H1 (cell line): ENCODE results near the gene KRT7. TPM values are rescaled to one million over a fixed set of nuclear protein-coding genes. Genes with fewer than 3 reads are reported as not detected.
A peak's percentile ranks its signal among the peaks of the same experiment; 100 is the strongest.

Source experiments
- CTCF ChIA-PET: fragments of 300-600 bp; sonication (Branson Sonifier 250); formaldehyde crosslinking; loops from one replicate; lab custom pipeline; 2021; ENCODE audit not compliant: partially characterized antibody; lab: Charles Lee
- POLR2A ChIA-PET: fragments of 300-600 bp; sonication (Branson Sonifier 250); formaldehyde crosslinking; loops from one replicate; lab custom pipeline; 2021; ENCODE audit warnings: inconsistent platforms; ENCODE audit not compliant: partially characterized antibody; lab: Charles Lee
- DNase-seq, 2 experiments: peaks; one replicate each; pipeline versions ENCODE4 v3.0.0 to v3.0.0-alpha.2; 2010 to 2022; ENCODE audit warnings: low spot score in 2 of 2, low read depth in 1 of 2, mixed read lengths in 1 of 2
- FAIRE-seq: peaks from 2 replicates; lab custom pipeline; 2011; peaks lifted over from hg19 to GRCh38; lab: Jason Lieb, UNC
- H2AFZ ChIP-seq: 2 replicates; pipeline ENCODE4 v1.8.1; 2012; ENCODE audit warnings: low read length, inconsistent platforms
- H2AK5ac ChIP-seq: 2 replicates; pipeline ENCODE4 v1.6.1; 2013; ENCODE audit warnings: low read depth, low read length
- H2BK120ac ChIP-seq: replicated peaks from 2 replicates; pipeline ENCODE3; 2013; ENCODE audit warnings: low read depth, low read length, inconsistent platforms
- H2BK12ac ChIP-seq: 2 replicates; pipeline ENCODE4 v1.6.1; 2013; ENCODE audit warnings: low read depth, low read length
- H2BK15ac ChIP-seq: 2 replicates; pipeline ENCODE4 v1.6.1; 2013; ENCODE audit warnings: low read length
- H2BK20ac ChIP-seq: 2 replicates; pipeline ENCODE4 v1.6.1; 2013; ENCODE audit warnings: low read length
- H2BK5ac ChIP-seq: 2 replicates; pipeline ENCODE4 v1.6.1; 2013; ENCODE audit warnings: low read depth, low read length
- H3K14ac ChIP-seq: 2 replicates; pipeline ENCODE4 v1.6.1; 2013; ENCODE audit warnings: inconsistent platforms; ENCODE audit not compliant: insufficient read length
- H3K18ac ChIP-seq: 2 replicates; pipeline ENCODE4 v1.6.1; 2013; ENCODE audit warnings: low read length; ENCODE audit errors: extremely low read depth
- H3K23ac ChIP-seq: 2 replicates; pipeline ENCODE4 v1.6.1; 2013; ENCODE audit warnings: inconsistent platforms; ENCODE audit not compliant: insufficient read length
- H3K23me2 ChIP-seq: 2 replicates; pipeline ENCODE4 v1.6.1; 2013; ENCODE audit warnings: low read depth, low read length
- H3K27ac ChIP-seq: 2 replicates; pipeline ENCODE4 v1.6.1; 2011; ENCODE audit warnings: low read depth, low read length, inconsistent platforms
- H3K27me3 ChIP-seq, 4 experiments: replicated peaks in 1 of 4; 1 replicate in 1 of 4; 2 replicates in 3 of 4; pipeline versions ENCODE4 v1.6.1 to v1.8.1; 2011 to 2013; ENCODE audit warnings: low read length in 3 of 4, mild to moderate bottlenecking in 3 of 4, inconsistent platforms in 2 of 4, mixed read lengths in 2 of 4, moderate library complexity in 1 of 4; ENCODE audit not compliant: control insufficient read depth in 3 of 4, insufficient read depth in 3 of 4; ENCODE audit errors: extremely low read depth in 1 of 4
- H3K36me3 ChIP-seq, 4 experiments: 2 replicates each; pipeline versions ENCODE4 v1.6.1 to v1.8.1; 2011 to 2013; ENCODE audit warnings: mild to moderate bottlenecking in 4 of 4, low read length in 3 of 4, moderate library complexity in 2 of 4, control low read depth in 1 of 4, inconsistent platforms in 1 of 4; ENCODE audit not compliant: insufficient read depth in 4 of 4, control insufficient read depth in 2 of 4
- H3K4ac ChIP-seq: replicated peaks from 2 replicates; pipeline ENCODE3; 2013; ENCODE audit warnings: low read length, low read depth, mixed read lengths, inconsistent platforms; ENCODE audit not compliant: insufficient read length
- H3K4me1 ChIP-seq, 4 experiments: replicated peaks in 1 of 4; 1 replicate in 1 of 4; 2 replicates in 3 of 4; pipeline versions ENCODE4 v1.6.1 to v1.8.1; 2011 to 2013; ENCODE audit warnings: low read length in 3 of 4, inconsistent platforms in 2 of 4, mixed read lengths in 1 of 4; ENCODE audit not compliant: insufficient read depth in 4 of 4, control insufficient read depth in 3 of 4
- H3K4me2 ChIP-seq, 2 experiments: 2 replicates each; pipeline versions ENCODE4 v1.6.1 to v1.8.1; 2011 to 2013; ENCODE audit warnings: low read depth in 2 of 2, low read length in 2 of 2, control low read depth in 1 of 2, inconsistent platforms in 1 of 2, mild to moderate bottlenecking in 1 of 2; ENCODE audit not compliant: insufficient read depth in 1 of 2
- H3K4me3 ChIP-seq, 4 experiments: fragments of 200-600, 300-600 bp in 1 of 4; sonication (generic), shearing (Covaris generic), sonication (Bioruptor Twin) in 1 of 4; 2 replicates each; pipeline versions ENCODE4 v1.5.1 to v1.8.1; 2011 to 2016; ENCODE audit warnings: low read length in 4 of 4, low read depth in 3 of 4, control low read depth in 2 of 4, inconsistent platforms in 2 of 4, mild to moderate bottlenecking in 2 of 4, mixed read lengths in 1 of 4, moderate library complexity in 1 of 4; ENCODE audit not compliant: insufficient read depth in 2 of 4; ENCODE audit errors: extremely low read depth in 1 of 4
- H3K56ac ChIP-seq: replicated peaks from 2 replicates; pipeline ENCODE3; 2013; ENCODE audit warnings: low read depth, mild to moderate bottlenecking, mixed read lengths, low read length, inconsistent platforms; ENCODE audit not compliant: insufficient read length
- H3K79me1 ChIP-seq: 2 replicates; pipeline ENCODE4 v1.6.1; 2013; ENCODE audit warnings: low read depth, low read length, control low read depth
- H3K79me2 ChIP-seq, 2 experiments: 2 replicates each; pipeline versions ENCODE4 v1.6.1 to v1.8.1; 2012 to 2013; ENCODE audit warnings: low read length in 2 of 2, mild to moderate bottlenecking in 2 of 2, inconsistent platforms in 1 of 2; ENCODE audit not compliant: insufficient read depth in 2 of 2, control insufficient read depth in 1 of 2
- H3K9ac ChIP-seq, 4 experiments: replicated peaks in 1 of 4; 1 replicate in 1 of 4; 2 replicates in 3 of 4; pipeline versions ENCODE4 v1.6.1 to v1.8.1; 2011 to 2013; ENCODE audit warnings: low read depth in 3 of 4, low read length in 3 of 4, control low read depth in 2 of 4, mild to moderate bottlenecking in 2 of 4, moderate library complexity in 2 of 4, inconsistent platforms in 1 of 4; ENCODE audit errors: extremely low read depth in 1 of 4
- H3K9me3 ChIP-seq, 2 experiments: 2 replicates each; pipeline versions ENCODE4 v1.6.1 to v1.8.1; 2012 to 2013; ENCODE audit warnings: mild to moderate bottlenecking in 2 of 2, moderate library complexity in 2 of 2, control low read depth in 1 of 2, inconsistent platforms in 1 of 2, low read depth in 1 of 2, low read length in 1 of 2, mixed read lengths in 1 of 2; ENCODE audit not compliant: insufficient read depth in 2 of 2
- H4K20me1 ChIP-seq, 2 experiments: replicated peaks in 1 of 2; 2 replicates each; pipeline versions ENCODE3 to v1.8.1; 2011 to 2013; ENCODE audit warnings: inconsistent platforms in 2 of 2, low read length in 2 of 2, mild to moderate bottlenecking in 1 of 2; ENCODE audit not compliant: insufficient read depth in 2 of 2, control insufficient read depth in 1 of 2
- H4K5ac ChIP-seq: 2 replicates; pipeline ENCODE4 v1.6.1; 2013; ENCODE audit warnings: low read length, low read depth, mixed read lengths, inconsistent platforms; ENCODE audit not compliant: insufficient read length
- H4K8ac ChIP-seq: 2 replicates; pipeline ENCODE4 v1.8.0; 2013; ENCODE audit warnings: mild to moderate bottlenecking, moderate library complexity, low read length, inconsistent platforms; ENCODE audit not compliant: insufficient read depth; ENCODE audit errors: extremely low read depth
- H4K91ac ChIP-seq: replicated peaks from 2 replicates; pipeline ENCODE3; 2013; ENCODE audit warnings: low read length, mixed read lengths, inconsistent platforms; ENCODE audit not compliant: insufficient read length
- BACH1 ChIP-seq: IDR thresholded peaks from 2 replicates; pipeline ENCODE4 v1.6.1; 2012; ENCODE audit warnings: low read length, improper control_type of control experiment
- HDAC2 ChIP-seq, 2 experiments: fragments of 300-600 bp in 1 of 2; sonication (generic) in 1 of 2; IDR thresholded peaks; 2 replicates each; pipeline ENCODE4 v1.6.1; 2011 to 2012; ENCODE audit warnings: low read depth in 2 of 2, low read length in 2 of 2, mild to moderate bottlenecking in 2 of 2, moderate library complexity in 2 of 2, borderline replicate concordance in 1 of 2, inconsistent platforms in 1 of 2
- MAFK ChIP-seq: IDR thresholded peaks from 2 replicates; pipeline ENCODE4 v1.6.1; 2012; ENCODE audit warnings: low read depth, mild to moderate bottlenecking, improper control_type of control experiment, low read length
- RBBP5 ChIP-seq: IDR thresholded peaks from 2 replicates; pipeline ENCODE4 v1.7.1; 2012; ENCODE audit warnings: low read depth, mild to moderate bottlenecking, inconsistent platforms, low read length, moderate library complexity, borderline replicate concordance
- TBP ChIP-seq: IDR thresholded peaks from 2 replicates; pipeline ENCODE4 v1.6.1; 2011; ENCODE audit warnings: low read depth, low read length, improper control_type of control experiment
- WGBS, 2 experiments: shearing (Covaris generic) in 1 of 2; methylation state at CpG; one replicate each; pipeline versions ENCODE4 v1.1.6 to v1.1.7; 2013 to 2015; ENCODE audit warnings: low lambda C conversion rate in 2 of 2, mixed read lengths in 2 of 2, inconsistent platforms in 1 of 2, low coverage in 1 of 2, missing lambda C conversion rate in 1 of 2; ENCODE audit not compliant: insufficient replicate concordance in 2 of 2, insufficient coverage in 1 of 2, insufficient read length in 1 of 2; ENCODE audit errors: extremely low coverage in 1 of 2, missing lambda C conversion rate in 1 of 2; 5-methylcytosine and 5-hydroxymethylcytosine counted together
- polyA plus RNA-seq, 7 experiments: library from polyadenylated mRNA; depleted of rRNA in 3 of 7; stranded (reverse) in 5 of 7; unstranded in 2 of 7; fragments of >200 nt in 5 of 7; fragments of 200-250 nt in 2 of 7; gene quantifications; 1 replicate in 5 of 7; 2 replicates in 1 of 7; 4 replicates in 1 of 7; pipeline versions ENCODE4 v1.2.1 to v1.2.3, GENCODE V29; 2011 to 2013; ENCODE audit warnings: missing spikeins in 2 of 7, mixed read lengths in 2 of 7
- total RNA-seq: library from RNA; stranded (reverse); fragmentation: NEBNext Ultra II Directional; extraction: Animal tissue kit (Norgen Biotek cat#: 25700); gene quantifications from 2 replicates; pipeline ENCODE4 v1.2.1, GENCODE V29; 2021

Gene KRT7
- total and polyA plus RNA-seq, 2 of the 8 experiments (the other 6 are each of a cell fraction or from before 2014, with no cell fraction given), result 13.2 to 19.0 TPM

DNA sequence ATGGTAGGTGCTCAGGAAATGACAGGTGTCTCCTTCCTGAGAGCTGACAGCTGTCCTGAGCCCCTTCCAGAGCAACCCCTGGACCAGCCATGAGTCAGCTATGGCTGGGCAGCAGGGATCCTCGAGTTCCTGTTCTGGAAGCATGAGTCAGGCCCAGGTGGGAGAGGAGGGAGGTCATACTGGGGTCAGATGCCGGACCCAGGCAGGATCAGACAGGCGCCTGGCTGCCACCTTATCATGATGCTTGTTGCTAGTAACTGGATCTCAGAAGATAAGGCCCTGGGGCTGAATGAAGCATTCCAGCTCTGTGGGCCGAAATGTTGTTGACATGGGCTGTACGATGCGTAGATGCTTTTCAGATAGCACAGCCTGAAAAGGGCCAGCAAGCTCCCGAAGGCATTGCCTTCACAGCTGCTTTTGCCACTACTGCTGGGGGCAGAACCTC is 17.4 kb upstream of the KRT7 start:
- Histone ChIP-seq H2BK5ac (no peak overlapping the region), H3K79me2 (no peaks in the 10 kb centered on the region), H2AK5ac (no peak overlapping the region), H2BK120ac (no peak overlapping the region), H3K9me3 (no peaks in the 10 kb centered on the region), H2BK15ac (no peak overlapping the region), H4K20me1 (peaks cover 0 to 3% of the 10 kb centered on the region in 2 experiments), H4K91ac (no peak overlapping the region), H3K4me1 (peaks cover 0 to 4% (median under 1%) of the 10 kb centered on the region in 4 experiments; a peak in 4 of 7 replicates), H4K8ac (no peak overlapping the region), H3K23ac (no peak overlapping the region), H2BK20ac (no peak overlapping the region), H2AFZ (no peak overlapping the region), H3K36me3 (no peaks in the 10 kb centered on the region), H3K23me2 (no peaks in the 10 kb centered on the region), H3K18ac (no peak overlapping the region), H3K27me3 (no peaks in the 10 kb centered on the region), H4K5ac (no peak overlapping the region), H3K9ac (no peak overlapping the region), H3K4me3 (no peak overlapping the region), H3K56ac (no peak overlapping the region), H2BK12ac (no peak overlapping the region), H3K14ac (no peak overlapping the region), H3K4me2 (no peak overlapping the region), H3K27ac (no peak overlapping the region), H3K4ac (no peak overlapping the region), H3K79me1 (no peaks in the 10 kb centered on the region)
- CTCF ChIA-PET, result interaction anchor here (0.6 to 13.2 kb wide), 21 partner anchors 9 to 664 kb away, joined by 3 to 146 read pairs (median 7); partner anchors contain the start of genes KRT7 and KRT86
- FAIRE-seq, result no peak
- no peak for TF ChIP-seq TBP
- TF ChIP-seq BACH1, result peak; percentile 86
- peak; percentile 48; the same call in 1 of the 2 replicates for TF ChIP-seq MAFK
- TF ChIP-seq HDAC2 (IDR thresholded peaks at IDR 0.05; ENCODE audit: borderline replicate concordance in 1 of 2, low read depth in 2 of 2, low read length in 2 of 2), result no peak
- TF ChIP-seq RBBP5, result no peak
- WGBS, 2 experiments, result 86% methylated on average over 7 of the region's 7 CpGs; no CpG with 5 or more reads in 1 of the 2 experiments
- no peak for DNase-seq
- POLR2A ChIA-PET, result no interaction called here
